Esophagus squamous epithelium (tissue), 5 donors: Measurements from ENCODE around the gene NXN. TPM values are rescaled to one million over a fixed set of nuclear protein-coding genes. Genes with fewer than 3 reads are reported as not detected.
"Not testable (repeated sequence)": the region's sequence is repeated elsewhere in the genome, so short reads cannot be mapped to it uniquely, and the experiment has no call there.

ENCODE experiments used
- DNase-seq: peaks from one replicate; lab custom pipeline; 2025; lab: John Stamatoyannopoulos, UW
- H3K27ac ChIP-seq, 4 donors: fragments of 200-600 bp; sonication (generic); one replicate each; pipeline ENCODE4 v1.5.1; 2016 to 2019; ENCODE audit warnings: mild to moderate bottlenecking in 1 of 4
- H3K27me3 ChIP-seq, 4 donors: fragments of 200-600 bp; sonication (generic); 1 replicate in 3 of 4; 2 replicates in 1 of 4; pipeline versions ENCODE4 v1.5.1 to v1.6.0; 2017 to 2021; ENCODE audit warnings: antibody characterized with exemption in 1 of 4
- H3K36me3 ChIP-seq, 3 donors: fragments of 200-600 bp; sonication (generic); one replicate each; pipeline ENCODE4 v1.5.1; 2016 to 2019
- H3K4me1 ChIP-seq, 3 donors: fragments of 200-600 bp; sonication (generic); one replicate each; pipeline ENCODE4 v1.5.1; 2017 to 2019
- H3K4me3 ChIP-seq, 4 donors: fragments of 200-600 bp; sonication (generic); 1 replicate in 3 of 4; 2 replicates in 1 of 4; pipeline ENCODE4 v1.5.1; 2016 to 2019; ENCODE audit warnings: mild to moderate bottlenecking in 2 of 4, moderate library complexity in 1 of 4
- H3K9me3 ChIP-seq, 3 donors: fragments of 200-600 bp; sonication (generic); one replicate each; pipeline ENCODE4 v1.5.1; 2016 to 2019
- CTCF ChIP-seq, 6 experiments: fragments of 450-650 bp in 4 of 6; fragments of 200-600 bp in 2 of 6; sonication (generic) in 2 of 6; IDR thresholded peaks; one replicate each; pipeline ENCODE4 v1.5.1; 2016 to 2019; ENCODE audit warnings: antibody characterized with exemption in 6 of 6, mild to moderate bottlenecking in 4 of 6, moderate library complexity in 4 of 6
- POLR2A ChIP-seq, 4 donors: fragments of 450-650 bp; IDR thresholded peaks; one replicate each; pipeline ENCODE4 v1.6.1; 2017; ENCODE audit warnings: antibody characterized with exemption in 4 of 4, mild to moderate bottlenecking in 4 of 4, moderate library complexity in 3 of 4
- WGBS, 2 donors: methylation state at CpG; one replicate each; pipeline ENCODE4 v1.1.5; 2018; 5-methylcytosine and 5-hydroxymethylcytosine counted together
- intact Hi-C: fragments of 100-400 bp; cut with DNase I; formaldehyde crosslinking; loops from one replicate; pipeline ENCODE4 v1.15.0; 2022
- total RNA-seq, 4 donors: library from RNA; depleted of rRNA; stranded (reverse); fragments of >200 nt; gene quantifications; one replicate each; pipeline ENCODE4 v1.1.0, GENCODE V29; 2016
- donor health status: DM: yes; HTN: yes; CAD: no.

NXN gene
- total RNA-seq, 4 donors from 2014 or later, result 19.5 to 34.9 (median 28.7) TPM

GRCh38 chr17:752620-753219 lies 226.9 kb downstream of the NXN start:
- Histone ChIP-seq H3K36me3 (peaks cover 0 to 22% (median 5%) of the 10 kb centered on the region in 3 donors), H3K4me1 (peaks cover 10 to 32% (median 13%) of the 10 kb centered on the region in 3 donors), H3K27ac (peak overlapping the region; percentile 81 to 94 (median 92)), H3K27me3 (no peaks in the 10 kb centered on the region), H3K4me3 (peak overlapping the region; percentile 77 to 97 (median 88)), H3K9me3 (no peaks in the 10 kb centered on the region)
- TF ChIP-seq CTCF (IDR thresholded peaks at IDR 0.05) (no peak), POLR2A (IDR thresholded peaks at IDR 0.05) (no peak)
- WGBS, 2 donors, result 38 to 41% methylated on average over 16 to 18 of the region's 43 CpGs
- DNase-seq, result no peak
- intact Hi-C loops, result no loop called here

DNA sequence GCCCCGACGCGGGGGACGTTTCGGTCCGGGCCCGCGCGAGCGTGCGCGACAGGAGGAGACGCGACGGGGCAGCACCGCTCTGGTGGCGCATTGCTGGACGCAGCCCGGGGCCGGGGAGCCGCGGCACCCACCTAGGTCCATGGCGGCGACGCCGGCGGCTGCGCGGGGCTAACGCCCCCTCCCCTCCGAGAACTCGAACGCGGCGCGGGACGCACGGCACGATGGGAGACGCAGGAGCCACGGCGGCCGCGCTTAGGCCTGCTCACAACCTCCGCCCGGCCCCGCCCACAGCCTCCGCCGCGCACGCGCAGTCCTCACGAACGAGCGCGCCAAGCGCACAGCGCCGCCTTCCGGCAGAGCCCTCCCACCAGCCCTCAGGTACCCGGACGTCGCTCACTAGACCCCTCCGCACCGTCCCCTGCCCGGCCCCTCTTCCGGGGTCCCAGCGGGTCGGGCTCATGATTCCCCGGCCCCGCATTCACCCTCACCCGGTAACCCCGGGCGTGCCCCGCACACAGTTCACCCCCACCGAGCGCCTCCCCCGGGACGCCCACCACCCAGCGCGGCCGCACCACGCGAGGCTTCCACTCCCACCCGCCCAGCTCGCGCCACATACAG lies 227.5 kb downstream of the NXN start, which contains the start of gene GEMIN4:
Gene GEMIN4 (minus strand): TSS at position 263 of the 618 bp plus-strand sequence. CDS start 122 bp downstream, at position 141.
- TF ChIP-seq POLR2A (IDR thresholded peaks at IDR 0.05) (peak in 2 of 4 donors; percentile 60 to 83), CTCF (IDR thresholded peaks at IDR 0.05) (peak; percentile 87 to 98 (median 94))
- H3K9me3 ChIP-seq, result no peaks in the 10 kb centered on the region
- peaks cover 2 to 22% (median 11%) of the 10 kb centered on the region in 3 donors for H3K36me3 ChIP-seq
- intact Hi-C loops, result no loop called here
- no peaks in the 10 kb centered on the region for H3K27me3 ChIP-seq
- WGBS, 2 donors, result no CpG with 5 or more reads among the region's 87 CpGs
- H3K27ac ChIP-seq, result peak within 1 kb of the TSS; percentile 81 to 94 (median 92)
- H3K4me1 ChIP-seq, result peaks cover 10 to 32% (median 13%) of the 10 kb centered on the region in 3 donors
- DNase-seq, result peak; percentile 49
- peak within 1 kb of the TSS; percentile 77 to 97 (median 88) for H3K4me3 ChIP-seq

DNA sequence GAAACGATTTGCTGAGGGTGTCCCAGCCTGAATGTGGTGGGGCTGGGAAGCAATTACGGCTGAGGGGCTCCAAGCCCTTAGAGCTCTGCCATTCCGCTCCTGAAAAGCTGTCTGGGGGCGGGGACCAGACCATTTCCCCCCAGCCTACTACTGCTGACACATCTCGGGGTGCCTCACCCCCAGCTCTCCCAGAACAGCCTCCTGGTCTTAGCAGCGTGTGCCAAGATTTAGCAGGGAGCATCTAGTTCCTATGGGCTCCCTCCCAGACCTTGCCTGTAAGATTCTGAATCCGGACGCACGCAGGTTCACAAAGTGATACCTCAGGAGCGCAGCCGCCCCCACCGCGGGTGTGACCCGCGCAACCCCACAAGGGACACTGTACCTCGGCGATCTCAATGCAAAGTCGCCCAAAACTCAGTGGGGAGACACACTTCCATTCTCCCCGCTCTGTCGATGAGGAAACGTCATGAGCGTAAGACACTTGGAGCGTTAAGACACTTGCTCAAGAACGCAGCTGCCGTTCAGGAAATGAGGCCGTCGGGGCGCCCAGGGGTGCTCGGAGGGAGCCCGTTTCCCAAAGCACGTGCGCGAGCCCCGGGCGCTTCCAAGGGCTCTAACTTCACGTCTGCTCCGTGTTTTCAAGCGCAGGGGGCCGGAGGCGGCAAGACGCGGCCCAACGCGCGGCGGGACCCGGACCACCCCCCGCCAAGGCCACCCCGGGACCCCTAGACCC lies 228.1 kb downstream of the NXN start:
- intact Hi-C loops, result no loop called here
- Histone ChIP-seq H3K4me3 (peak overlapping the region; percentile 77 to 97 (median 88)), H3K4me1 (peaks cover 10 to 32% (median 13%) of the 10 kb centered on the region in 3 donors), H3K27me3 (no peaks in the 10 kb centered on the region), H3K36me3 (peaks cover 9 to 22% (median 11%) of the 10 kb centered on the region in 3 donors), H3K27ac (peak overlapping the region; percentile 81 to 94 (median 92)), H3K9me3 (no peaks in the 10 kb centered on the region)
- DNase-seq, result no peak
- WGBS, 2 donors, result 0 to 3% methylated on average over 13 to 25 of the region's 49 CpGs
- TF ChIP-seq CTCF (IDR thresholded peaks at IDR 0.05) (no peak), POLR2A (IDR thresholded peaks at IDR 0.05) (no peak)

DNA sequence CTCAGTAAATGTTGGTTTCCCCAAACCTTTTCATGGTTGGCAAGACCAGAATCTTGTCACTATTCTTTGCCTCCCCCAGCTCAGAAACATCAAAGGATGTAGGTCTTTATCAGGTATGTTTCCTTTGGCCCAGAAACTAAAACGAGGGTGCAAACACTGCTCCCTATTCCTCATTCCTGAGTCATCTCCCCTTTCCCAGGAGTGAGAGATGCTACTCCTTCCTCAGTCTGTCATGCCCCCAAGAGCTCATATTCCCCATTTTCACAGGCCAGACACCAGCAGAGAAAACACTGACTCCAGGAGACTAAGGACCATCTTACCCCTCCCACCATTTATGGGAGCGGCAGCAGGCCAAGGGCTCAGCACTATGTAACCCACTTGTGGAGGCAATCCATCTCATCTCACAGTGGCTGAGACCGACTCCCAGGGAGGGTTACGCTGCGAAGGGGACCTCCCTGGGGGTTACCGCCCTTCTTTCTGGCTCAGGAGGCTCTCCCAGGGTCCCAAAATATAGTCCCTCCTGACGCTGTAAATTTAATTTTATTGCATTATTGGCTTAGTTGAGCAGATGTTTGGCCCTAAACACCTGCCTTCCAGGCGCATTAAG lies 229.0 kb downstream of the NXN start:
- 50 to 58% methylated on average over 8 of the region's 8 CpGs for WGBS, 2 donors
- TF ChIP-seq POLR2A (IDR thresholded peaks at IDR 0.05) (no peak), CTCF (IDR thresholded peaks at IDR 0.05) (no peak)
- Histone ChIP-seq H3K27me3 (no peaks in the 10 kb centered on the region), H3K4me1 (peaks cover 10 to 32% (median 13%) of the 10 kb centered on the region in 3 donors), H3K4me3 (peak overlapping the region; percentile 77 to 97 (median 88)), H3K36me3 (peaks cover 9 to 29% (median 11%) of the 10 kb centered on the region in 3 donors), H3K27ac (peak overlapping the region in 2 of 4 donors; percentile 90 to 93), H3K9me3 (no peaks in the 10 kb centered on the region)
- intact Hi-C loops, result no loop called here
- DNase-seq, result no peak

- H3K27me3 ChIP-seq, intact Hi-C loops, DNase-seq, H3K27ac ChIP-seq, H3K4me3 ChIP-seq, H3K9me3 ChIP-seq: not testable (repeated sequence)
- H3K36me3 ChIP-seq, result peaks cover 16 to 41% (median 21%) of the 10 kb centered on the region in 3 donors
- H3K4me1 ChIP-seq, result peaks cover 10 to 32% (median 13%) of the 10 kb centered on the region in 3 donors
- 71 to 81% methylated on average over 4 to 6 of the region's 7 CpGs for WGBS, 2 donors
Observed at GRCh38 chr17:749359-749758, 230.2 kb downstream of the NXN start.
